GM12872 (cell line): ENCODE results near the gene BACE2.

ENCODE experiments used
- TF ChIP-seq, protein P1 (sequence below): IDR thresholded peaks from 3 replicates; pipeline ENCODE4 v1.5.1; 2011; ENCODE audit warnings: low read depth, mild to moderate bottlenecking, low read length, moderate library complexity; ENCODE audit not compliant: insufficient read depth

The BACE2 gene

DNA sequence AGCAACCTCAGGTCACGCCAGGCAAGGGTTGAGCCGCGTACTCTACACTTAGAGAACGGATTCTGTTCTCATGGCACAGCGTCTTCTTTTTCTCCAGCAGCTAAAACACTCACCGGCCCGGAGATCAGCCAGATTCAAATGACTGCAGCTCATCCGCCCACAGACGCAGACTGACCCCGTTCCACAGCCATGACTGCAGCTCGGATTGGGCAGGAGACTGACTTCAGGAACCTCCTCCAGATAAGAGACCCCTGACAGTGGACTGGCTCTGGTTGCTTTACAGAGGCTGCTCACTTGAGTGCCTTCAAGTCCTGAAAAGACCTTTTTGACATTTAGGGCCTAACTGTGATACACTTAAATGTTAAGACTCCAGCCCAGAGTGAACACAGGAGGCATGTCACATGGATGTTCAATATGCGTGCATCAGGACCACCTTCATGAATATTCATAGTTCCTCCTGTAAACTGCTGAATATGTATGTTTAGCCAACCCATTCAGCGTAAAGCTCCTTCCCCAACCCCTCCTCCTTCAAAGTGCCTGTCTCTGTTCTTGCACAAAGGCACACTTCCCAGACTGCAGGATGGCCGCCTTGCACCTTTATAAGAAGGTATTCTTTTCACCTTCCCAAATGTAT lies 42.6 kb downstream of the BACE2 start:
- TF ChIP-seq, protein P1, sequence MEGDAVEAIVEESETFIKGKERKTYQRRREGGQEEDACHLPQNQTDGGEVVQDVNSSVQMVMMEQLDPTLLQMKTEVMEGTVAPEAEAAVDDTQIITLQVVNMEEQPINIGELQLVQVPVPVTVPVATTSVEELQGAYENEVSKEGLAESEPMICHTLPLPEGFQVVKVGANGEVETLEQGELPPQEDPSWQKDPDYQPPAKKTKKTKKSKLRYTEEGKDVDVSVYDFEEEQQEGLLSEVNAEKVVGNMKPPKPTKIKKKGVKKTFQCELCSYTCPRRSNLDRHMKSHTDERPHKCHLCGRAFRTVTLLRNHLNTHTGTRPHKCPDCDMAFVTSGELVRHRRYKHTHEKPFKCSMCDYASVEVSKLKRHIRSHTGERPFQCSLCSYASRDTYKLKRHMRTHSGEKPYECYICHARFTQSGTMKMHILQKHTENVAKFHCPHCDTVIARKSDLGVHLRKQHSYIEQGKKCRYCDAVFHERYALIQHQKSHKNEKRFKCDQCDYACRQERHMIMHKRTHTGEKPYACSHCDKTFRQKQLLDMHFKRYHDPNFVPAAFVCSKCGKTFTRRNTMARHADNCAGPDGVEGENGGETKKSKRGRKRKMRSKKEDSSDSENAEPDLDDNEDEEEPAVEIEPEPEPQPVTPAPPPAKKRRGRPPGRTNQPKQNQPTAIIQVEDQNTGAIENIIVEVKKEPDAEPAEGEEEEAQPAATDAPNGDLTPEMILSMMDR: no peak

DNA sequence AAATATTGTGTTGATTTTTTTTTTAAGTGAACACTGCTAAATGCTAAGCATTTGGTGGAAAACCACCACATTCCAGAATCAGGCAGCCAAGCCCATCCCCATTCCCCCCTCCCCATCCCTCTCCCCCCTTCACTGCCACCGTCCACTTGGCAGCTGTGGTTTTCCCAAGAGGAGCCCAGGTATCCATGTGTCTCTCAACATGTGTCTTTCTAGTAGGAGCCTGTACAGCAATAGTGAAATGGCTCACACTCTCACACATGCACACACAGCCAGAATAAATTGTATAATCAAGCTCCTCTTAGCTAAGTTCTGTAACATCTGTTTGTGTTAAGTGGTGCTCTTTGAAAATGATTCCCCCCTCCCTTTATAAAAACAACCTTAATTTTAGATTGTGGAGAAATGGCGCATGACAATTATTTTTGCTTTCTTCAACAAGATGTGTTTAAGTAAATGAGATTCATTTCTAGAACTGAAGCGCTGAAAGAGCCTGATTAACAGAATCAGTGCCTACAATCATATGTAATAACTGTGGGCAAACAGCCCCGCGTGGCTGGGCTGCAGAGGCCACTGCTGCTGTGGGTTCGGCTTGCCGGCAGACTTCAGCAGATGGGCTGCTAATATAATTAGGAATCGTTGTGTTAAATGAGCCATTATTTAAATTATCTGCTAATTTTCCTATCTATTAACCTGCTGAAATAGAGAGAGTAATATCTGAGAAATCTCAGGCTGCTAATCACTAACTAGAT lies 43.3 kb downstream of the BACE2 start:
- TF ChIP-seq, protein P1: no peak

DNA sequence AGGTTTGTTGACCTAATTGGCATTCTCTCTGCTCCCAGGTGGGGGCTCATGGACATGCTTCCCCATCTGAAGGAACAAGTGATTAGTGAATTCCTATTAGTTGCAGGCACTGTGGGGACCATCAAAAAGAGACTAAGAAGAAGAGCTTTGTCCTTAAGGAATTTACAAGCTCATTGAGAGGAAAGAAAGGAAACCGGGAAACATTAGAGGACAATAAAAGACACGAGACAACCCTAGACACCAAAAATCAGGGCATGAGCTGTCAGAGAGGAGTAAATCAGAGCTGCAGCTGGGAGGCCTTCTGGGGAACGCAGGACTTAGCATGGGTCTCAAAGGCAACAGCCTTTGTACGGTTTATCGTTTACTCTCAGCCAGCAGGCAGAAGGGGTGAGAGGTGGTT lies 45.1 kb downstream of the BACE2 start:
- TF ChIP-seq, protein P1: no peak

DNA sequence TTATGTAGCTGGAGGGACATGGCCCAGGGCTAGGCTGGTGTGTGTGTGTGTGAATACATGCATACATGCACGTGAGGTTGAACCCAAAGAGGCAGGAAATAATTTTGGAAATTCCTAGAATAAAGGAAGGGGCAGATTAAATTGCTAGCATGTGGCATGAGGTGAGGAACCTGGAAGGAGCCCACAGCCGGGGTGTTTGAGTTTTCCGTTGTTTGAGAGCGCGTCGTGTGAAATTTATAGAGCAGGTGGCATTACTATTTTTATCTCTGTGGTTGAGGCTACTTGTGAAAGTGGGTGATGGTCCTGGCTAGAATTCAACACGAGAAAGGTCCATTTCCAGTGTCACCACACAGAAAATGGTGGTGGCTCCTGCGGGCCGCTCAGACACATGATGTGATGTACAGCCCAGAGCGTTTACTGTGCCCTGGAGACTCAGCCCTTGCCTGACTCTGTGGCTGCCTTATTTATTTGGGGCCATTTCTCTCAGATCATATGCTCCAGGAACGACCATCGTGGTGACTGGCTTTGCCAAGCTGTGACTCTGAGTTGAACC lies 48.0 kb downstream of the BACE2 start:
- TF ChIP-seq, protein P1: no peak

DNA sequence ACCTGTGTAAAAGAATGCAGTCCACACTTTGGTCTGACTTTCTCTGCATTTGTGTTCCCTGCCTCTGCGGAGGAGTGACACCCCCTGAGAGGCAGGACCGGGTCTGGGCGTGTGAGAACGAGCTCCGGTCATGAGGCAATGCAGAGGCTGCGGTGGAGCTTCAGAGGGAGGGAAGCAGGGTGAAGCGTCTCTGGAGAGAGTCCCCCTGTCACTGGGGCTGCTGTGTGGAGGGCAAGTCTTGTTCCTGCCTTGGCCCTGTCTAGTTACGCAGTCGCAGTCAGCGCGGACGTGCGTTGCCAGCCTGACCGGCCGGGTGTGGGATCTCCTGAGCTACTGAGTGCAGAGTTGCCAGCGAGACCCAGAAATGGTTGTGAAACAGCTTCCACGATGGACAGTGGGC lies 48.5 kb downstream of the BACE2 start:
- TF ChIP-seq, protein P1: no peak

DNA sequence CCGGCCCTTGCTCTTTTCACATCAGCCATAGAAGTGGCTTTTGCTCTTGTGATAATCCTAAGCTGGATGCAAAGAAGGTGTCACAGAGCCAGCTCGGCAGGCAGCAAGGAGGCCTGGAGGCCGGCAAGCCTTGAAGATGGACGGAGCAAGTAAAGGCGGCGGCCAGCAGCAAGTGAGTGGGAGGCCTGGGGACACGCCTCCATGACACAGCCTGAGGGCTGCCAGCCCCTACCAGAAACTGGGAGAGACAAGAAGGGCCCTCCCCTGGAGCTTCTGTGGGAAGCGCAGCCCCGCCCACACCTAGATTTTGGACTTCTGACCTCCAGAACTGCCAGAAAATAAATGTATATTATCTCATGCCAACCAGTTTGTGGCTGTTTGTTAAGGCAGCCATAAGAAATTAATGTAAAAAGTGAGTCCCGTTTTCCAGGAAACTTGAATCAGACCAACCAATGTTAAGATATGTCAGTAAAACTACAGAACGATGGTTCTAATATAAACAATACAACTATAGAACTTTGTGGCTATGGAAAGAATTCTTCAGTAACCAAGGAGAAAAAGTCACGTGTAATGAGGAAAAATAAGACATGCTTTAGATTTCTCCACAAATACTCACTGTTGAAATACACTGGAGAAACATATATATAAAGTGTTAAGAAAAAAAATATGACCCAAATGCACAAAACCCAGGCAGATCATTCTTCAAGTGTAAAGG lies 49.9 kb downstream of the BACE2 start:
- TF ChIP-seq, protein P1: no peak
